Neural progenitor cell (in vitro differentiated cells): ENCODE measurements around the gene HES5. TPM values are rescaled to one million over a fixed set of nuclear protein-coding genes. Genes with fewer than 3 reads are reported as not detected.

ENCODE experiments used
- DNase-seq: peaks from one replicate; pipeline ENCODE4 v3.0.0-alpha.2; 2016; ENCODE audit warnings: low spot score
- H2AFZ ChIP-seq: fragments of 200-600 bp; sonication (generic); replicated peaks from 2 replicates; pipeline ENCODE4 v1.6.1; 2016; ENCODE audit warnings: antibody characterized with exemption
- H3F3A ChIP-seq: fragments of 200-600 bp; sonication (generic); 2 replicates; pipeline ENCODE4 v1.6.1; 2016; ENCODE audit warnings: antibody characterized with exemption, low read depth
- H3K27ac ChIP-seq: fragments of 200-600 bp; sonication (generic); 2 replicates; pipeline ENCODE4 v1.5.1; 2016; ENCODE audit warnings: mild to moderate bottlenecking
- H3K27me3 ChIP-seq: fragments of 200-600 bp; sonication (generic); 2 replicates; pipeline ENCODE4 v1.6.1; 2016; ENCODE audit warnings: mild to moderate bottlenecking, moderate library complexity
- H3K36me3 ChIP-seq: fragments of 200-600 bp; sonication (generic); 2 replicates; pipeline ENCODE4 v1.5.1; 2016
- H3K4me1 ChIP-seq: fragments of 200-600 bp; sonication (generic); 2 replicates; pipeline ENCODE4 v1.6.1; 2016; ENCODE audit warnings: mixed run types
- H3K4me2 ChIP-seq: fragments of 200-600 bp; sonication (generic); 2 replicates; pipeline ENCODE4 v1.6.1; 2016
- H3K4me3 ChIP-seq: fragments of 200-600 bp; sonication (generic); 2 replicates; pipeline ENCODE4 v1.5.1; 2016
- H3K79me2 ChIP-seq: fragments of 200-600 bp; sonication (generic); 2 replicates; pipeline ENCODE4 v1.6.1; 2016; ENCODE audit warnings: low read depth
- H3K9ac ChIP-seq: fragments of 200-600 bp; sonication (generic); 2 replicates; pipeline ENCODE4 v1.6.1; 2016
- H3K9me3 ChIP-seq: fragments of 200-600 bp; sonication (generic); 2 replicates; pipeline ENCODE4 v1.5.1; 2016; ENCODE audit warnings: low read depth
- H4K20me1 ChIP-seq: fragments of 200-600 bp; sonication (generic); 2 replicates; pipeline ENCODE4 v1.6.1; 2016; ENCODE audit warnings: low read depth
- H3K27ac Mint-ChIP-seq: 3 replicates; pipeline ENCODE4 v1.8.0; 2021; ENCODE audit warnings: mixed read lengths
- H3K27me3 Mint-ChIP-seq: 2 replicates; pipeline ENCODE4 v1.8.0; 2022; ENCODE audit warnings: low read depth, mild to moderate bottlenecking, inconsistent platforms, moderate library complexity, mixed read lengths; ENCODE audit not compliant: insufficient read depth
- H3K36me3 Mint-ChIP-seq: 3 replicates; pipeline ENCODE4 v1.8.0; 2021; ENCODE audit warnings: mixed read lengths
- H3K4me1 Mint-ChIP-seq: 3 replicates; pipeline ENCODE4 v1.8.0; 2021; ENCODE audit warnings: mixed read lengths
- H3K4me3 Mint-ChIP-seq: 3 replicates; pipeline ENCODE4 v1.8.0; 2021; ENCODE audit warnings: mild to moderate bottlenecking, moderate library complexity, mixed read lengths
- H3K9me3 Mint-ChIP-seq: 3 replicates; pipeline ENCODE4 v1.8.0; 2020; ENCODE audit warnings: mixed read lengths
- CTCF ChIP-seq: fragments of 200-600 bp; sonication (generic); IDR thresholded peaks from 2 replicates; pipeline ENCODE4 v1.5.1; 2017; ENCODE audit warnings: antibody characterized with exemption, mild to moderate bottlenecking
- EZH2 ChIP-seq: fragments of 200-600 bp; sonication (generic); IDR thresholded peaks from 2 replicates; pipeline ENCODE4 v1.6.1; 2017; ENCODE audit warnings: antibody characterized with exemption, mild to moderate bottlenecking, moderate library complexity
- EZH2phosphoT487 ChIP-seq: fragments of 200-600 bp; sonication (generic); IDR thresholded peaks from 2 replicates; pipeline ENCODE4 v1.6.1; 2017; ENCODE audit warnings: antibody characterized with exemption
- total RNA-seq: library from RNA; depleted of rRNA; stranded (reverse); fragments of >200 nt; gene quantifications from 2 replicates; pipeline ENCODE4 v1.2.3, GENCODE V29; 2015; ENCODE audit warnings: low replicate concordance

Gene HES5
- total RNA-seq, 1 donor from 2014 or later, result 6.4 TPM

DNA sequence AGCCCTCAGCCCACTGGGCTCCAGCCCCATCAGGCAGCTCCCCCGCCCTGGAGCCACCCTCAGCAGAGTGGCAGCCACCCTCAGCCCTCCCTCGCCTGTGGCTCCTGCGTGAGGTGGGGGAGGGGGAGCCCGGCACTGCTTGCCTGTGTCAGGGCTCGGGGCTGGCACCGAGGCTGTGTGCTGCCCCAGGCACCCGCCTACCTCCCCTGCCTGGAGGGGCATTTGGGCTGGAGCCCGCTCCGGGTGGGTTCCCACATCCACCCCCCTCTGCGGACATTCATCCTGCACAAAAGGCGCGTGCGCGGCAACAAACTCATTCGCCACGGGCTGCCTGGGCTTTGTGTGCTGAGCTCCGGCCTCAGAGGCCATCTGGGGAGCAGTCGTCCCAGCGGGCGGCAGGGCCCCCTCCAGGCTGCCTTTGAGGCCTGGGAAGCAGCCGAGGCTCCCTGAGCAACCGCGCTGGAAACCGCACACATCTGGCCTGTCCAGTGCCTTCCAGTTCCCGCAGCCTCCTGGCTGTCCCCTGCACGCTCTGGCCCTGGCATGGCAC, 13.6 kb upstream of the HES5 start:
- Histone ChIP-seq H3K4me2 (peak overlapping the region; percentile 79), H3K36me3 (no peaks in the 10 kb centered on the region), H3K4me1 (peaks cover 63% of the 10 kb centered on the region), H3K79me2 (no peaks in the 10 kb centered on the region), H3K27ac (peak overlapping the region; percentile 99), H4K20me1 (peaks cover 13% of the 10 kb centered on the region), H3K4me3 (peak overlapping the region; percentile 4), H2AFZ (no peak overlapping the region), H3K9ac (peak overlapping the region; percentile 36), H3F3A (peaks cover 86% of the 10 kb centered on the region), H3K9me3 (no peaks in the 10 kb centered on the region), H3K27me3 (peaks cover 21% of the 10 kb centered on the region)
- Mint-ChIP-seq H3K4me3 (no peak overlapping the region), H3K9me3 (no peaks in the 10 kb centered on the region), H3K4me1 (peaks cover 45% of the 10 kb centered on the region), H3K36me3 (no peaks in the 10 kb centered on the region), H3K27me3 (peaks cover 10% of the 10 kb centered on the region), H3K27ac (peak overlapping the region; percentile 95)
- TF ChIP-seq EZH2 (no peak), EZH2phosphoT487 (no peak), CTCF (no peak)
- peak; percentile 90 for DNase-seq

DNA sequence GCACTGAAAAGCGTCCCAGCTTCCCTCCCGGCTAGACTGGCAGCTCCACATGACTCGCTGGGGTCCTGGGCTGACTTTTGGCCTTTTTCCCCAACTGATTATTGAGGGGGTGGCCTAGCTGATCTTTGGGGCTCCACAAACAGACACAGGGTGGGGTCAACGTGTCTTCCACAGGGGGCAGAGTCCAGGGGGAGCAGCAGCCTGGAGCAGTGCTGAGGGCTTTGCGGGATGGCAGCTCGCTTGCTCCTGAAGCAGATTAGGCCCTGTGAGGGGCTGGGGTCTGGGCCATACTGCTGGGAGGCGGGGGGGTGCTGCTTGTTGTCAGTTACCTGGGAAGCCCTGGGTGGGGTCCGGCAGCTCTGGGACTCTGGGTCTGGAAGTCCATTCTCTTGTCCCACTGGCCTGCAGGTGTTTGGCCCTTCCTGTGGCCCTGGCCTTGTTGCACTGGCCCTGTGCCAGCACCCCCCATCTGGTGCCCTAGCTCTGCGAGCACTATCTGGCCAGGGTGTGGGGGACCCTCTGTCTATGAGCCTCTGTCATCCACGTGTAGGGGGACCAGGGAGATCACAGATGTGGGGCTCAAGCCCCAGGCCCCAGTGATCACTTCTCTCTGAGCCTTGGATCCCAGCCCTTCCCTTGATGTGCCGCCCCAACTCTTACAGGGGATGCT, 12.3 kb upstream of the HES5 start:
- no peak overlapping the region for H3K27ac ChIP-seq
- Mint-ChIP-seq H3K9me3 (no peaks in the 10 kb centered on the region), H3K27ac (peak overlapping the region; percentile 94), H3K4me3 (peak overlapping the region; percentile 62), H3K4me1 (peaks cover 41% of the 10 kb centered on the region), H3K27me3 (peaks cover 13% of the 10 kb centered on the region), H3K36me3 (no peaks in the 10 kb centered on the region)
- H3K4me1 ChIP-seq, result peaks cover 54% of the 10 kb centered on the region
- DNase-seq, result peak; percentile 41
- H3F3A ChIP-seq, result peaks cover 75% of the 10 kb centered on the region
- H3K36me3 ChIP-seq, result no peaks in the 10 kb centered on the region
- TF ChIP-seq EZH2 (no peak), CTCF (no peak), EZH2phosphoT487 (no peak)
- peaks cover 33% of the 10 kb centered on the region for H3K27me3 ChIP-seq
- no peak overlapping the region for H3K9ac ChIP-seq
- no peak overlapping the region for H2AFZ ChIP-seq
- H3K9me3 ChIP-seq, result no peaks in the 10 kb centered on the region
- H4K20me1 ChIP-seq, result peaks cover 5% of the 10 kb centered on the region
- peak overlapping the region; percentile 79 for H3K4me2 ChIP-seq
- H3K4me3 ChIP-seq, result no peak overlapping the region
- no peaks in the 10 kb centered on the region for H3K79me2 ChIP-seq

DNA sequence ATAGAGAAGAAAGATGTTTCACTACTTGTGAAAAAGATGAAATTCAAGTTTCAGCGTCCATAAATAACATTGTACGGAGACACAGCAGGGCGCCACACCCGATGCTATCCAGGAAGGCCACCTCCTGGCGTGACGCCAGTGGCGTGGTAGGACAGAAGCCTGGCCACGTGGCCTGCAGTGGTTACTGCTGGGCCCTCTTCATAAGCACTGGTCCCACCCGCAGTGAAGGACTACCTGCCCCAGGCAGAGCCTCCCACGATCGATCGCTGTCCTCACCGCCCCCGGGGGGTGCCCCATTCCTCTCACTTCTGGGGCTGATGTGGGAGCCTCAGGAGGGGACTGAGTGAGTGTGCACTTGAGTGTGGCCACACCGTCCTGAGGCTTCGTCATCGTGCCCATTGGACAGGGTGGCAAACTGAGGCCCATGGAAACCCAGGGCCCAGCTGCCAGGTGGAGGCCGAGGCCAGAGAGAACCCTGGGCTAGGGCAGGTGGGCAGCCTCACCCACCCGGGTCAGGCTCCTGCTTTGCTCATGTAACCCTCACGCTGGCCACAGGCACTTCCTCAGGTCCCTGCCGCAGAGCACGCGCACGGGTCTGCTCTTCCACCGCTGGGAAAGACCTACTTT, 11.7 kb upstream of the HES5 start:
- H2AFZ ChIP-seq, result no peak overlapping the region
- no peak overlapping the region for H3K4me3 ChIP-seq
- no peaks in the 10 kb centered on the region for H4K20me1 ChIP-seq
- peak overlapping the region; percentile 76 for H3K27ac Mint-ChIP-seq
- H3K9me3 ChIP-seq, result no peaks in the 10 kb centered on the region
- no peaks in the 10 kb centered on the region for H3K36me3 ChIP-seq
- no peak overlapping the region for H3K9ac ChIP-seq
- H3K4me3 Mint-ChIP-seq, result peak overlapping the region; percentile 69
- no peaks in the 10 kb centered on the region for H3K36me3 Mint-ChIP-seq
- no peak overlapping the region for H3K4me2 ChIP-seq
- no peaks in the 10 kb centered on the region for H3K9me3 Mint-ChIP-seq
- no peak for DNase-seq
- H3K27ac ChIP-seq, result no peak overlapping the region
- TF ChIP-seq CTCF (no peak), EZH2phosphoT487 (no peak), EZH2 (no peak)
- H3K4me1 Mint-ChIP-seq, result peaks cover 44% of the 10 kb centered on the region
- H3K27me3 Mint-ChIP-seq, result peaks cover 17% of the 10 kb centered on the region
- no peaks in the 10 kb centered on the region for H3K79me2 ChIP-seq
- peaks cover 68% of the 10 kb centered on the region for H3F3A ChIP-seq
- H3K4me1 ChIP-seq, result peaks cover 51% of the 10 kb centered on the region
- peaks cover 40% of the 10 kb centered on the region for H3K27me3 ChIP-seq
